Natural killer cell (primary cell): ENCODE data around the gene TNK1. TPM values are rescaled to one million over a fixed set of nuclear protein-coding genes. Genes with fewer than 3 reads are reported as not detected.

Experiments
- ATAC-seq, 3 donors: fragments of 150-1000 bp in 2 of 3; fragments of 200-7000 bp in 1 of 3; cut with Tn5 transposase; 1 replicate in 1 of 3; 2 replicates in 2 of 3; pipeline ENCODE4 v1.10.0; 2021; ENCODE audit warnings: mild to moderate bottlenecking in 2 of 3, moderate library complexity in 2 of 3
- DNase-seq, 2 donors: peaks; one replicate each; pipeline versions ENCODE4 v3.0.0 to v3.0.0-alpha.2; 2013 to 2021; ENCODE audit warnings: mixed read lengths in 1 of 2
- H3K27ac ChIP-seq: one replicate; pipeline ENCODE4 v1.5.1; 2013; ENCODE audit warnings: mild to moderate bottlenecking, low read length
- H3K27me3 ChIP-seq: one replicate; pipeline ENCODE4 v1.6.1; 2013; ENCODE audit warnings: low read length; ENCODE audit not compliant: control insufficient read depth, insufficient read depth
- H3K36me3 ChIP-seq: one replicate; pipeline ENCODE4 v1.6.1; 2013; ENCODE audit warnings: low read length; ENCODE audit not compliant: control insufficient read depth, insufficient read depth
- H3K4me1 ChIP-seq: one replicate; pipeline ENCODE4 v1.6.1; 2013; ENCODE audit warnings: low read length; ENCODE audit not compliant: control insufficient read depth, insufficient read depth
- H3K4me3 ChIP-seq: one replicate; pipeline ENCODE4 v1.5.1; 2013; ENCODE audit warnings: low read length
- H3K9me3 ChIP-seq: one replicate; pipeline ENCODE4 v1.6.1; 2013; ENCODE audit warnings: low read length; ENCODE audit not compliant: control insufficient read depth, insufficient read depth
- H3K27ac Mint-ChIP-seq, 2 donors: one replicate each; pipeline ENCODE4 v1.8.0; 2022; ENCODE audit warnings: mild to moderate bottlenecking in 2 of 2, mixed read lengths in 2 of 2, moderate library complexity in 1 of 2
- H3K27me3 Mint-ChIP-seq, 2 donors: one replicate each; pipeline ENCODE4 v1.8.0; 2022; ENCODE audit warnings: low read depth in 2 of 2, mixed read lengths in 2 of 2
- H3K36me3 Mint-ChIP-seq: one replicate; pipeline ENCODE4 v1.8.0; 2022; ENCODE audit warnings: mixed read lengths
- H3K4me1 Mint-ChIP-seq, 2 donors: one replicate each; pipeline ENCODE4 v1.8.0; 2022; ENCODE audit warnings: mixed read lengths in 2 of 2
- H3K4me3 Mint-ChIP-seq: one replicate; pipeline ENCODE4 v1.8.0; 2022; ENCODE audit warnings: mild to moderate bottlenecking, moderate library complexity, mixed read lengths
- H3K9me3 Mint-ChIP-seq, 2 donors: one replicate each; pipeline ENCODE4 v1.8.0; 2022; ENCODE audit warnings: mixed read lengths in 2 of 2
- WGBS: methylation state at CpG from one replicate; pipeline ENCODE4 v1.1.7; 2013; ENCODE audit warnings: missing lambda C conversion rate; ENCODE audit not compliant: insufficient coverage; 5-methylcytosine and 5-hydroxymethylcytosine counted together
- intact Hi-C: fragments of 100-400 bp; cut with micrococcal nuclease; formaldehyde crosslinking; loops from one replicate; pipeline ENCODE4 v1.14.2; 2022
- total RNA-seq, 4 donors: library from RNA; stranded (reverse); fragments of 120-200 nt in 1 of 4; gene quantifications; one replicate each; pipeline versions ENCODE4 v1.2.3 to v1.2.4, GENCODE V29; 2013 to 2022
- TF ChIP-seq, protein P1 (sequence below): fragments of 200-600 bp; IDR thresholded peaks from one replicate; pipeline ENCODE4 v1.8.0; 2022; ENCODE audit warnings: antibody characterized with exemption

The TNK1 gene
- total RNA-seq, 3 donors from 2014 or later (not counting 1 experiment from before 2014, with no cell fraction given): 0.18 to 1.7 (median 0.73) TPM

DNA sequence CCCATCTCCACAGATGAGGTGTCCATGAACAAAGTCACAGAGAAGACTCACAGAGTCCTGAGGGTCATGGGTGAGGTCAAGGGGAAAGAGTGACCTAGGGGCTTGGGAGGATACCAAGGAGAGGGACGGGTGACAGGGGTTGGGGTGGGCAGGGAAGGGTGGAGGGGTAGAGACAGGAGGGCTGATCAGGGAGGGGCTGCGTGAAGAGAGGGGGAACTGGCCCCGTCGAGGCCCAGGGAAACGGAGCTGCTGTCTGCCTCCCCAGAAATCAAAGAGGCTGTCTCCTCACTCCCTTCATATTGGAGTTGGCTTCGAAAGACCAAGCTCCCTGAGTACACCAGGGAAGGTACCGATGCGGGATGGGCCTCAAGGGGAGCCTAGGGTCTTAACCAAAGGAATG is 25.3 kb upstream of the TNK1 start:
- 89% methylated on average over 8 of the region's 8 CpGs for WGBS
- Histone ChIP-seq H3K9me3 (no peaks in the 10 kb centered on the region), H3K27me3 (no peaks in the 10 kb centered on the region), H3K4me3 (no peak overlapping the region), H3K4me1 (peaks cover 45% of the 10 kb centered on the region), H3K27ac (no peak overlapping the region), H3K36me3 (no peaks in the 10 kb centered on the region)
- intact Hi-C loops: loop anchor here (10.0 kb wide), 1 partner anchor 329 kb away; the partner anchor contains the start of genes TP53 and WRAP53
- ATAC-seq (no peak), DNase-seq (no peak)
- H3K4me3 Mint-ChIP-seq: no peak overlapping the region
- peaks cover 9 to 33% of the 10 kb centered on the region in 2 donors for H3K4me1 Mint-ChIP-seq
- H3K27me3 Mint-ChIP-seq: no peaks in the 10 kb centered on the region
- H3K9me3 Mint-ChIP-seq: no peaks in the 10 kb centered on the region
- peak overlapping the region in 1 of 2 donors; percentile 52 for H3K27ac Mint-ChIP-seq
- no peaks in the 10 kb centered on the region for H3K36me3 Mint-ChIP-seq
- TF ChIP-seq, protein P1, sequence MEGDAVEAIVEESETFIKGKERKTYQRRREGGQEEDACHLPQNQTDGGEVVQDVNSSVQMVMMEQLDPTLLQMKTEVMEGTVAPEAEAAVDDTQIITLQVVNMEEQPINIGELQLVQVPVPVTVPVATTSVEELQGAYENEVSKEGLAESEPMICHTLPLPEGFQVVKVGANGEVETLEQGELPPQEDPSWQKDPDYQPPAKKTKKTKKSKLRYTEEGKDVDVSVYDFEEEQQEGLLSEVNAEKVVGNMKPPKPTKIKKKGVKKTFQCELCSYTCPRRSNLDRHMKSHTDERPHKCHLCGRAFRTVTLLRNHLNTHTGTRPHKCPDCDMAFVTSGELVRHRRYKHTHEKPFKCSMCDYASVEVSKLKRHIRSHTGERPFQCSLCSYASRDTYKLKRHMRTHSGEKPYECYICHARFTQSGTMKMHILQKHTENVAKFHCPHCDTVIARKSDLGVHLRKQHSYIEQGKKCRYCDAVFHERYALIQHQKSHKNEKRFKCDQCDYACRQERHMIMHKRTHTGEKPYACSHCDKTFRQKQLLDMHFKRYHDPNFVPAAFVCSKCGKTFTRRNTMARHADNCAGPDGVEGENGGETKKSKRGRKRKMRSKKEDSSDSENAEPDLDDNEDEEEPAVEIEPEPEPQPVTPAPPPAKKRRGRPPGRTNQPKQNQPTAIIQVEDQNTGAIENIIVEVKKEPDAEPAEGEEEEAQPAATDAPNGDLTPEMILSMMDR: no peak

DNA sequence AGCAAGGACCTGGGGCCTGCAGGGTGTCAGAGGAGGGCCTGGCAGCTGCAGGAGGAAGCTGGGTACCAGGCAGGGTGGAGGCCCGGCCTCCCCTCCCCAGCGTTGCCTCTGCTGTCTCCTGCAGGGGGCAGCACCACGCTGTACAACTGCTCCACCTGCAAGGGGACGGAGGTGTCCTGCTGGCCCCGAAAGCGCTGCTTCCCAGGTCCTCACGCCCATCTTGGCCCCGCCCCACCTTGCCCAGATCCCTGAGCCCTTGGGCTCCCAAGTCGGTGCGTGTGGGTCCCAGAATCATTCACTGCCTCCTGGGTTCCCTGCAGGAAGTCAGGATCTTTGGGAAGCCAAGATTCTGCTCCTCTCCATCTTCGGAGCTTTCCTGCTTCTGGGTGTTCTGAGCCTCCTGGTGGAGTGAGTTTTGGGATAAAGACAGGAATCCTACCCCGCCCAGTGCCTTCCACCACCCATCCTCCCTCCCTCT is 24.8 kb upstream of the TNK1 start:
- peaks cover 9 to 33% of the 10 kb centered on the region in 2 donors for H3K4me1 Mint-ChIP-seq
- Histone ChIP-seq H3K36me3 (no peaks in the 10 kb centered on the region), H3K27ac (no peak overlapping the region), H3K27me3 (no peaks in the 10 kb centered on the region), H3K9me3 (no peaks in the 10 kb centered on the region), H3K4me1 (peaks cover 41% of the 10 kb centered on the region), H3K4me3 (no peak overlapping the region)
- H3K36me3 Mint-ChIP-seq: no peaks in the 10 kb centered on the region
- no peak overlapping the region for H3K4me3 Mint-ChIP-seq
- no peaks in the 10 kb centered on the region for H3K27me3 Mint-ChIP-seq
- whole genome bisulfite sequencing: under 1% methylated on average over 10 of the region's 12 CpGs
- H3K27ac Mint-ChIP-seq: peak overlapping the region in 1 of 2 donors; percentile 52
- TF ChIP-seq, protein P1: peak; percentile 91
- peak; percentile 46 to 80 (median 54) for ATAC-seq
- DNase-seq: peak; percentile 76 to 91
- intact Hi-C loops: loop anchor here (1.0 to 10.0 kb wide), 2 partner anchors 205 to 329 kb away; partner anchors contain the start of genes SENP3, TP53 and WRAP53
- no peaks in the 10 kb centered on the region for H3K9me3 Mint-ChIP-seq

DNA sequence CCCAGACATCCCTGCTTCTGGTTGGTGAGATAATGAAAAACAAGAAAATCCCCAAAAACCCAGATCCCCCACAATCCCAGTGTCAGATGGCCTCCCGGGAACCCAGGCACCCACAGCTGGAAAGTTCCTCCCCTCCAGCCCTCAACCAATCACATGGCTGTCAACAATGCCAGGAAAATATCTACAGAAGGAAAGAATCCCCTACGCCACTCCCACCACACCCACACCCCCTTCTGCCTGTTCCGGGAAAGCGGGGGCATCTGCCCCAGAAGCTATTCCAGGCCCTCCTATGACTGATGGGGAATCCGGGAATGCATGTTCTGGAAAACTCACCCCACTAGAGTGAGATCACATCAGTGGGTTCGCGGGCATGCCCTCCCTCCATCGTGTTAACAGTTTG is 24.1 kb upstream of the TNK1 start:
- ATAC-seq (no peak), DNase-seq (no peak)
- H3K27me3 Mint-ChIP-seq: peaks cover 0 to 1% of the 10 kb centered on the region in 2 donors
- intact Hi-C loops: loop anchor here (1.0 to 10.0 kb wide), 2 partner anchors 205 to 328 kb away; partner anchors contain the start of genes SENP3, TP53 and WRAP53
- H3K4me3 Mint-ChIP-seq: no peak overlapping the region
- TF ChIP-seq, protein P1: no peak
- H3K4me1 ChIP-seq: peaks cover 37% of the 10 kb centered on the region
- no peak overlapping the region for H3K27ac Mint-ChIP-seq
- H3K9me3 Mint-ChIP-seq: no peaks in the 10 kb centered on the region
- no peaks in the 10 kb centered on the region for H3K9me3 ChIP-seq
- WGBS: 87% methylated on average over 8 of the region's 8 CpGs
- H3K36me3 Mint-ChIP-seq: no peaks in the 10 kb centered on the region
- H3K36me3 ChIP-seq: no peaks in the 10 kb centered on the region
- no peak overlapping the region for H3K27ac ChIP-seq
- no peaks in the 10 kb centered on the region for H3K27me3 ChIP-seq
- peaks cover 9 to 33% of the 10 kb centered on the region in 2 donors for H3K4me1 Mint-ChIP-seq
- no peak overlapping the region for H3K4me3 ChIP-seq

DNA sequence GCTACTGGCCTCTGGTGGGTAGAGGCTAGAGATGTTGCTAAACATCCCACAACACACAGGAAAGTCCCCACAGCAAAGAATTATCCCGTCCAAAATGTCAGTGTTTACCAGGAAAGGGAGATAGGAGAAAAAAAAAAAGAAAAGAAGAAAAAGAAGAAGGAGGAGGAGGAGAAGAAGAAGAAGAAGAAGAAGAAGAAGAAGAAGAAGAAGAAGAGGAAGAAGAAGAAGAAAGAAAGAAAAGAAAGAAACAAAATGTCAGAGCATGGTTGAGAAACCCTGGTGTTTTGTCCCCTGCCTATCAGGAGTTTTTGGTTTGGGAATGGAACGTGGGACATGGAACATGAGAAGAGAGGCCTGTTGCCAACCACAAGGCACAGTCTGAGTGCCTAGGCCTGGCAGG is 23.5 kb upstream of the TNK1 start:
- Mint-ChIP-seq H3K4me1 (peaks cover 7 to 30% of the 10 kb centered on the region in 2 donors), H3K27ac (no peak overlapping the region), H3K27me3 (peaks cover 0 to 6% of the 10 kb centered on the region in 2 donors), H3K36me3 (no peaks in the 10 kb centered on the region), H3K4me3 (no peak overlapping the region), H3K9me3 (no peaks in the 10 kb centered on the region)
- TF ChIP-seq, protein P1: no peak
- WGBS: 94% methylated on average over 1 of the region's 2 CpGs
- DNase-seq (no peak), ATAC-seq (no peak)
- Histone ChIP-seq H3K4me1 (peaks cover 33% of the 10 kb centered on the region), H3K4me3 (no peak overlapping the region), H3K27ac (no peak overlapping the region), H3K36me3 (no peaks in the 10 kb centered on the region), H3K9me3 (no peaks in the 10 kb centered on the region), H3K27me3 (no peaks in the 10 kb centered on the region)
- intact Hi-C loops: loop anchor here (10.0 kb wide), 1 partner anchor 327 kb away; the partner anchor contains the start of genes TP53 and WRAP53
